GM18499 (cell line): ENCODE results near the gene BSN.

Experiments
- ATAC-seq: cut with Tn5 transposase; IDR thresholded peaks from one replicate; pipeline ENCODE4 v1.9.1; 2021; ENCODE audit warnings: moderate number of reproducible peaks; ENCODE audit not compliant: insufficient read depth, unreplicated experiment

Gene BSN

GRCh38 chr3:49600781-49601180, 46.5 kb downstream of the BSN start:
- no peak for ATAC-seq

GRCh38 chr3:49601358-49602048, 47.2 kb downstream of the BSN start:
- ATAC-seq = no peak

GRCh38 chr3:49602049-49602554, 47.8 kb downstream of the BSN start:
- no peak for ATAC-seq

GRCh38 chr3:49602877-49603411, 48.7 kb downstream of the BSN start:
- ATAC-seq = no peak

- no peak for ATAC-seq
Measured at GRCh38 chr3:49606427-49606826, 52.1 kb downstream of the BSN start.

GRCh38 chr3:49607105-49607591, 52.9 kb downstream of the BSN start:
- no peak for ATAC-seq

GRCh38 chr3:49607796-49608195, 53.5 kb downstream of the BSN start:
- ATAC-seq = no peak

DNA sequence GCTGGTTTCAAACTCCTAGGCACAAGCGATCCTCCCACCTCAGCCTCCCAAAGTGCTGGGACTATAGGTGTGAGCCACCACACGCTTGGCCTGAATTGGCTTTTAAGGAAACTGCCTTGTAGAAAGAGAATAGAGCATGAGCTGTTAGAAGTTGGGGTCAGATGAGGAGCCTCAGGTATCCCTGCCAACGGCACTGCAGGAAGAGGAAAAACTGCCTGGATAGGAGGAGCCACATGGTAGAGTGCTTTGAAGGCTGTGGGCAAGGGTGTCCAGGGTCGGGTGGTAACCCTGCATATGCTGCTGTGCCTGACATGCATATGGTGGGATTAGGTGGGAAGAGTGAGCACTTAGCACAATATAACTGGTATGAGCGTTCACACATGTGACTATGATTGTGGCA, 55.0 kb downstream of the BSN start:
- ATAC-seq = no peak

DNA sequence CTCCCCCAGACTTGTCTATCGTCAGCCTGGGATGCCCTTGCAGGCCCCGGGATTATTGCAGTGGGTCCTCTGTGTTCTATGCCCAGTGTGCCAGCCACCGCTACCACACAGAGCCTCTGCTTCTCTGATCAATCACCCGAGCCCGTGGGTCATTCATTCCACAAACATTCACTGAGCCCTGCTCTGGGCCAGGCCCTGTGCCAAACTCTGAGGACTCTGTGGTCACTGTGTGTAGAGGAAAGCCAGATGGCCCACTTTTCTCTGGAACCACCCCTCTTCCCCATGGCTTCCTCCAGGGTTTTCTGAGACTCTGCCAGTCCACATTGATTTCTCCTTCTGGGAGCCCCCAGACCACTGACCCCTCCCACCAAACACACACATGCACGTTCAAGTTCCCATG, 55.5 kb downstream of the BSN start:
- no peak for ATAC-seq

DNA sequence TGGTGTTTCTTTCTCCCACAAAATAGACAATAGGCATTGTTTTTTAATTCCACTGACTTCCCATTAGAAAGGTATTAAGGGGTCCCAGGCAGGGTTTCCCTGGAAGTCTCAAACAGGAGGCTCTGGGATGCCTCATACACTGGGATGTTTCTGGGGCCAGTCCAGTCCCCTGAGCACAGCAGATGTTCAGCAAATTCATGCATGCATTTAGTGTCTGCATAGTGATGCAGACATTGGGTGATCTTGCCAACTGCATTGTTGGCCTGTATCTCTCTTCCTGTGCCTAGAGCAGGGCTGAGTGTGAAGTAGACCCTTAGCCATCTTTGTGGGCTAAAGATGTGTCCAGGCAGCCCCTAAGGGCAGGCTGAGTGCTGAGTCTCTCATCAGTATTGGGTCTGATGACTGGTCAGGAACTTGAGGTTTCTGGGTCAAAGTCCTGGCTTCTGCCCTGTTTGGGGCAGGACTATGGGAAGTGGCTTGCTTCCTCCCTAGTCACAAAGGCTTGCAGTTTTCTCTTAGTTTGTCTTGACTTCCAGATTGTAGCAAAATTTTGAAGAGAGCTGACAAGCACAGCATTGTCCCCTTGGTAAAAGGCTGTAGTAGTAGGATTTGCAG, 56.5 kb downstream of the BSN start:
- no peak for ATAC-seq

- ATAC-seq = no peak
Measured at GRCh38 chr3:49611291-49611690, 57.0 kb downstream of the BSN start.

DNA sequence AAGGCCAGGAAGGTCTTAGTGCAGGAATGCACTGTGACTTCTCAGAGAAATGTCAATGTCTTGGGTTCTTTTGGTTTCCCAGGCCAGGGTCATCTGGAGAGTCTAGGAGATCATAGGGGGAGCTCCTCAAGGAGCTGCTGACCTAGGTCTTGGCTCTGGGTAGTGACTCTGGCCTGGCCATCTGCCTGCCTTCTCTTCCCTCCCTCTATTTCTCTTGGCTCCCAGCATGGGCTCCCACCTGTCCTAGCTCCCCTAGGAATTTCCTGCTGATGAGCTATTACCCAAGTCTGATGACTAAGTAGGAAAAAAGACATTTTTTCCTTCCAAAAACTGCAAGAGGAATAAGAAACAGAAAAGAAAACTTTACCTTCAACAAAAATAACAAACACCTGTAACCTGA, 57.4 kb downstream of the BSN start:
- ATAC-seq = no peak

DNA sequence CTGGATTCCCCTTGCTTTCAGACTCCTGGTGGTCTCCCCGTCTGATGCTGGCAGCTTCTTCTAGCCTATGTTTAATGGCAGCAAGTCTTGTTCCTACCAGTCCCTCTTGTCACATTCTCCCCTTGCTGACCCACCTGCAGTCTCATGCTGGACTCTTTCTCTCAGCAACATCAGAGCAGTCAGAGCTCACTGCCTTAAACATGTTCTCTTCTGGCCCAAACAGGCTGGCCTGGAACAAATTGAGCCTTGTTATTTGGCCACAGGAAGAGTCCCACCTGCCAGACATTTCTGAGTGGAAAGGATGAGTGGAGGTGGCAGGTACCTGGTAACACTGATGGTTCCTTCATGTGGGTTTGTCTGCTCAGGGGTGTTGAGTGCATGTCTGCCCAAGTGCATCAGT, 60.7 kb downstream of the BSN start:
- no peak for ATAC-seq

DNA sequence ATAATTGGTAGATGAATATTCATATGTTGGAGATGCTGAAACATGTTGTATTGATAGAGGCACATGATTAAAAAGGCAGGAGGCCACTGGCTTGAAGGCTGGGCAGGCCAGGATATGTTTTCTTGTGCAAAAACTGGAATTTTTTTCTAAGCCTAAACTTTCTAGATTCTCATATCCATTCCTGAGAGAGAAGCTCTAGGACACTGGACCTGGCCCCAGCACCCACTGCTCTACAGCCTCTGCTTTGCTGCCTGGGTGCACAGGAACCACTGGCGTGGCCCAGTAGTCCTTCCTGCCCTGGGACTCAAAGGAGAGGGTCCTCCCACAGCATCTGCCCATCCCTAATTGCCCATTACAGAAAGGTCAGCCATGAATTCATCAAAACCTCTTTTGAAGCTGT, 61.8 kb downstream of the BSN start:
- ATAC-seq = no peak

- ATAC-seq = no peak
Measured at GRCh38 chr3:49616491-49616941, 62.2 kb downstream of the BSN start.

GRCh38 chr3:49617390-49618013, 63.2 kb downstream of the BSN start:
- ATAC-seq = no peak

DNA sequence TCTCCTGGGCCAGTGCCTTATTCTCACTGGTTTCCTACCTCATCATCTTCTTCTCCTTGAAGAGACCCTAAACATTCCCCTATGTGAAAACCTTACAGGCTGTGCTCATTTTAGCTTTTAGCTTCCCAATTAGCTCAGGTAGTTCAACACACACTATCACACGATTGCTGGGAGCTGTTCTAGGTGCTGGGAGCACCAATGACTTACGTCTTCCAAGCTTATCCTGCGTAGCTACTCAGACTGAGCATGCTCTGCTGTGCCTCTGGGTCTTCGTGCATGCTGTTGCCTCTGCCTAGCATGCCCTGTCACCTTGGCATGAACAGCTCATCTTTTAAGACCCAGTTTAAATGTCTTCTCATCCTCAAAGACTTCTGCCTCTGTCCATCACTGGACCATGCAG, 64.1 kb downstream of the BSN start:
- ATAC-seq = no peak

- ATAC-seq = no peak
Measured at GRCh38 chr3:49619649-49620048, 65.4 kb downstream of the BSN start.

- ATAC-seq = no peak
Measured at GRCh38 chr3:49620728-49621127, 66.5 kb downstream of the BSN start.

DNA sequence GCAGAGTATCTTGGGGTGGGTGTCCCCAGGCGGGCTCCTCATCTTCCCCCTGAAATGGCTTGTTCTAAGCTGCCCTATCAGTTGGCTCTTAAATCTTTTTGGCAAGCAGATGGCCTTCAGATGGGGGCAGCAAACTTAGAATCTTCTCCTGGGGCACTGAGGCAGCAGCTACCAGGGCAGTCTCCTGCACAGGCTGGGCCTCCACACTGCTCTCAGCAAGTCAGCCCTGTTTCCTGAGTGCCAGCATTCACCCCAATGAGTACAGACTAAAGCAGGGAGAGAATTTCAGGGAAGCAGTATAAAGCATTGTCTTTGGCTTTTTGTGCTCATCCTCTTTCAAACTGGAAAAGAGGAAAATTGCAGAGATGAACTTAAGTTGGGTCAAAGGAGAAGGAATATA, 68.8 kb downstream of the BSN start:
- no peak for ATAC-seq

DNA sequence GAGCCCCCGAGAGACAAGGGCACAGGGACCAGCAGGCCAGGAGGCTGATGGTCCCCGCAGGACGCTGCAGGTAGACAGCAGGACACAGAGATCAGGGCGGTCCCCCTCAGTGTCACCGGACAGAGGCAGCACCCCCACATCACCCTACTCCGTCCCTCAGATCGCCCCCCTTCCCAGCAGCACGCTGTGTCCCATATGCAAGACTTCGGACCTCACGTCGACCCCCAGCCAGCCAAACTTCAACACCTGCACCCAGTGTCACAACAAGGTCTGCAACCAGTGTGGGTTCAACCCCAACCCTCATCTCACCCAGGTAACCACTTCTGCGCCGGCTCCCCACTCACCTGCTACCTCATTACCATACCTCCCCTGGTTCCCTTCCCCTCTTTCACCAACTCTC, 70.8 kb downstream of the BSN start:
- ATAC-seq = no peak
